ENCODE measurements around the gene NDST1.
"Not testable (repeated sequence)": the region's sequence is repeated elsewhere in the genome, so short reads cannot be mapped to it uniquely, and the experiment has no call there.

NDST1 gene

DNA sequence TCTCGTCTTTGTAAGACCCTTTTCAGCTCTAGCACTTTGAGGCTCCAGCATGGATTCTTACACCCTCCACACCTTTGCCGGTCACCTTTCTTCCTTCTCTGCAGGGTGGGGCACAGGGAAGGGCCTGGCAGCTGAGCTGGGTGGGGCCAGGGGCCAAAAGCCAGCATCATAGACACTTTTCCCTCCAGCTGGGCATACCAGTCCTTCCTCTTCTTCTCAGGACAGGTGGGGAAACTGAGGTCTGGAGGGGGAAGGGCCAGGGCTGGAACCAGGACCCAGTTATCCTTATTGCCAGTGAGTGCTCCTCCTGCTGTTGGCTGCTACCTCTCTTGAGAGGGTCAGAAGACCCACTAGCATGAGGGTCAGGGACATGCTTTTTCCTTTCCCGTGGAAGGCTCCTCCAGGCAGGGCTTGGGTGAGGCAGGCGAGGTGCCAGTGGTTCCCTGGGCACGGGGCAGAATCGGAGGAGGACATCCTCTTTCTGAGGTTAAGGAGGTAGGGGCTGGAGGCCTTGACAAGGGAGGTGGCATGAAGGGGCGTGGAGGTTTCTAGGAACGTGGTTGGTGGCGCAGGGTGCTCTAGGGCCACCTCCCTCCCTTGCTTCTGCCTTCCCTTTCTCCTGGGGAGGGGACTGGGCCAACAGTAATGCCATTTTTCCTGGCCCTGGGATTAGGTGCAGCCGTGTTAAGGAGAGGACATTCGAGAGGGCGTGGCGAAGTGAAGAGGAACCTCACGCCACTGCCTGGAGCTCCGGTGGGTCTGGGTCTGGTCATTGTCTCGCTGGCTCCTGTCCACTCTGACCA is at the start of gene NDST1:
Gene NDST1, plus strand, starts transcription at position 658 of the 803 bp plus-strand sequence. CDS start 13,124 bp downstream, outside the sequence.
- no peak for DNase-seq

- peak; percentile 82 to 88 for DNase-seq
Observed at GRCh38 chr5:150458802-150459557, 49.0 kb upstream of the NDST1 start.

- no peak for DNase-seq
Observed at GRCh38 chr5:150460781-150461180, 47.1 kb upstream of the NDST1 start.

GRCh38 chr5:150461231-150461630 is 46.7 kb upstream of the NDST1 start:
- peak in 1 of 2 donors; percentile 54 for DNase-seq

DNA sequence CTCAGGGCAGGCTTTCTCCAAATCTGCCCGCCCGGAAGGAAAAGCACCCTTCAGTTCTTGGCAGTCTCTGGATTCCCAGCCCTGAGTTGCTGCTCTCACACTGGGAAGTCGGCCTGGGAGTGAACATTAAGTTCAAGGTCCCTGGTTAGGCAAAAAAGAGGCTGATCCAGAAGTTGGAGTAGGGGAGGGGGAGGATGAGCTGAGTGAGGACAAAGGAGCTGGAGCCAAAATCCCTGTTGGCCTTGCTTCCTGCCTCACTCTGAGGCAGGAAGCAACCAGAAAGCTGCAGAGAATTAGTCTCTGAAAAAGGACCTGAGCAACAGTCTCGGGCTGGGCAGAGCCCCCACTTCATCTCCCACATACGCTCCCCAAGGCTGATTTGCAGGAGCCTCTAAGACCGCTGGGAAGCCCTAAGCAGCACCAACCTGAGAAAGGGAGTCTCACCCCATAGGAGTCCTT is 43.3 kb upstream of the NDST1 start:
- DNase-seq: no peak

DNA sequence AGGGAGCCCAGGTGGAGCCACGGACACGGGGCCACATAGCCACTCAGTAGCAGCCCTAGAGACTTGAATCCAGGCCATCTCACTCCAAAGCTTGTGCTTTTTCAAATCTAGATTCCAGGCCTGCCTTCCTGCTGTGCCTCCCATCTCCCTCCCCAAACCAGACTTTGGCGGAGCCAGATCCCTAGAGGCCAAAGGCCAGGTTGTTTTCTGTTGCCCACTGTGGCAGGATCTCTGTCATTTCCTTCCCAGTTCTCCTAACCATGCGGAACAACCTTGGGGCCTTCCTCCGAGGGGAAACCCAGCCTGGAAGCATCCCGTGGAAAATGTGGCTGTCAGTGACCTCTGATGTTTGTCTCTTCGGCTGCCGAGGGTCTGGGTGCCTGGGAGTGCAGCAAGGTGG is 42.0 kb upstream of the NDST1 start:
- no peak for DNase-seq

DNA sequence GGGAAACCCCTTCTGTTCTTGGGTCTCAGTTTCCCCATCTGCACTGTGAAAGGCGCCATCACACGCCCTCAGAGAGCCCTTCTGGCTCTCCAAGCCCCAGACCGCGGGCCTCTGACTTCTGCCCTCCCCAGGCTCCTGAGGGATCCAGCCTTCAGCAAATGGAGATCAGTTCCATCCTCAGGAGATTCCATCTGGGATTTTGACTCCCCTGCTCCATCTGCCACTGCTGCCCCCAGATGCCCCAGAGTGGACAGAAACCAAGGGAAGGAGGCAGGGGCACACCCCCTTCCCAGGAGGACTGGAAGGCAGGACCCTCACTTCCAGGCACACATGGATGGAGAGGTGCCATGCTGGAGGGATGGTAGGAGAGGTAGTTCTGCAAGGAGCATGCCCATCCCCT is 39.7 kb upstream of the NDST1 start:
- no peak for DNase-seq

DNA sequence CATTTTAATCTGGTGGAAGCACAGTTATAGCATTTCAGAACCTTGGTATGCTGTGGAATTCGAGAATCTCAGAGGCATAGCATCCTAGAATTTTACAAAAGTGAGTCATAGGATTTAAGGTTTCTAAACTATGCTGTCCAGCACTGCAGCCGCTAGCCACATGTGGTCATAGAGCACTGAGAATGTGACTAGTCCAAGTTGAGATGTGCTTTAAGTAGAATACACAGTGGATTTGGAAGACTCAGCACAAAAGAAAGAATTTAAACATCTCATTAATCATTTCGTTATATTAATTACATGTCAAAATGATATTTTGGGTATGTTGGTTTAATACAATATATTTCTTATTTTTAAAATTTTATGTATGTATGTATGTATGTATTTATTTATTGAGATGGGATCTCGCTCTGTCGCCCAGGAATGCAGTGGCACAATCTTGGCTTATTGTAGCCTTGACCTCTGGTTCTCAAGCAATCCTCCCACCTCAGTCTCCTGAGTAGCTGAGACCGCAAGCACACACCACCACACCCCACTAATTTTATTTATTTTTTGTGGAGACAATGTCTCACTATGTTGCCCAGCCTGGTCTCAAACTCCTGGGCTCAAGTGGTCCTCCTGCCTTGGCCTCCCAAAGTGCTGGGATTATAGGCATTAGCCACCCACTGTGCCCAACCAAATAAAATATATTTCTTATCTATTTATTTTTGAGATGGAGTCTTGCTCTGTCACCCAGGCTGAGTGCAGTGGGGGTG is 38.0 kb upstream of the NDST1 start:
- no peak for DNase-seq

GRCh38 chr5:150473673-150474358 is 34.1 kb upstream of the NDST1 start:
- no peak for DNase-seq

DNA sequence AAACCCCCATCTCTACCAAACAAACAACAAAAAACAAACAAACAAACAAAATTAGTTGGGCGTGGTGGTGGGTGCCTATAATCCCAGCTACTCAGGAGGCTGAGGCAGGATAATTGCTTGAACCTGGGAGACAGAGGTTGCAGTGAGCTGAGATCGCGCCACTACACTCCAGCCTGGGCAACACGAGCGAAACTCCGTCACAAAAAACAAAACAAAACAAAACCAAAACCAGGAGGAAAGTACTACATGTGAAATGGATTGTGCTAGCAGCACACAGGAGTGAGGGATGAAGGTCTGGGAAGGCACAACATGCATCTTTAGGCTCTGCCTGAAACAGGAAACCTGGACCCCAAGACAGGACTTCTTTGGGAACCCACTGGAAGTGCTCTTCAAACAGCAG is 31.4 kb upstream of the NDST1 start:
- not testable (repeated sequence) for DNase-seq

- DNase-seq: no peak
Observed at GRCh38 chr5:150479416-150479815, 28.5 kb upstream of the NDST1 start.

DNA sequence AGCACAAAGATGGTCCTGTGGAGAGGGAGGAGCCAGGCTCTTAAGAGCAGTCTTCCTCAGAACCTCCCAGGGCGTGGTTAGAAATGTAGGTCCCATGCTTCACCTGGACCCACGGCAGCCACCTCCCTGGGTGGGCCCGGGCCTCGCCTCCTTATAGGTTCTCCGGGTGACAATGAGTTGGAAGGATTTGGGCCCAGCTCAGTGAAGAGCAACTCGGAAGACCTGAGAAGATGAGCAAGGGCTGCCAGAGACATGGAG is 26.3 kb upstream of the NDST1 start:
- no peak for DNase-seq

GRCh38 chr5:150481972-150482406 is 25.9 kb upstream of the NDST1 start:
- DNase-seq: no peak

- DNase-seq: no peak
Observed at GRCh38 chr5:150484964-150485692, 22.8 kb upstream of the NDST1 start.

DNA sequence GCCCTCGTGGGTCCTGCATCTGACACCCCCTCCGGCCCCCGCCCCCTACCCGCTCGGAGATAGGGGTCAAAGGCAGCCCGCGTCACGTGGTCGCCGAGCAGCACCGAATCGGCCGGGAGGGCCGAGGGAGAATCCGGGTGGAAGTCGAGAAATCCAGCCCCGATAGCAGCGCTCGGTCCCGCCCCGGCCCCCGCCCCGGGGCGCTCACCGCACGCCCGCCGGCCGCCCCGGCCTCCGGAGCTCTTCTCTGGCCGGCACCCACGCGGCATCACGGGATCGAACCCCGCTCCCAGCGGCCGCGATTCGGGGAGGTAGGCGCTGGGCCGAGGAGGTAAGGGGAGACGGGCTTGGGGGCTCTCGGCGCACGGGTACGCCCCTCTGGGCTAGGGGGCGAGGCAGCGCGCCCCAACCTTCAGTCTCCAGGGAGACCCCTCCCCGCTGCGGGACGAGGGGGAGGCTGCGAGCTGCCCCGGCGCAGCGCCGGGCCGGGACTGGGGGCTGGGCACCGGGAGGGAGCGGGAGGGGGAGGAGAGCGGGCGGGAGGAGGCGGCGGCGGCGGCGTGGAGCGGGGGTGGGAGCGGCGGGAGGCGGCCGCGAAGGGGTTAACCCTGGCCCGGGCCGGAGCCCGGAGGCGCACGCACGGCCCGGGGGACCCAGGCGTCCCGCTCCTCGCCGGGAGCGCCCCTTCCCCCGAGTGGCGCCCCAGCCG is 22.1 kb upstream of the NDST1 start:
- peak in 1 of 2 donors; percentile 4 for DNase-seq

DNA sequence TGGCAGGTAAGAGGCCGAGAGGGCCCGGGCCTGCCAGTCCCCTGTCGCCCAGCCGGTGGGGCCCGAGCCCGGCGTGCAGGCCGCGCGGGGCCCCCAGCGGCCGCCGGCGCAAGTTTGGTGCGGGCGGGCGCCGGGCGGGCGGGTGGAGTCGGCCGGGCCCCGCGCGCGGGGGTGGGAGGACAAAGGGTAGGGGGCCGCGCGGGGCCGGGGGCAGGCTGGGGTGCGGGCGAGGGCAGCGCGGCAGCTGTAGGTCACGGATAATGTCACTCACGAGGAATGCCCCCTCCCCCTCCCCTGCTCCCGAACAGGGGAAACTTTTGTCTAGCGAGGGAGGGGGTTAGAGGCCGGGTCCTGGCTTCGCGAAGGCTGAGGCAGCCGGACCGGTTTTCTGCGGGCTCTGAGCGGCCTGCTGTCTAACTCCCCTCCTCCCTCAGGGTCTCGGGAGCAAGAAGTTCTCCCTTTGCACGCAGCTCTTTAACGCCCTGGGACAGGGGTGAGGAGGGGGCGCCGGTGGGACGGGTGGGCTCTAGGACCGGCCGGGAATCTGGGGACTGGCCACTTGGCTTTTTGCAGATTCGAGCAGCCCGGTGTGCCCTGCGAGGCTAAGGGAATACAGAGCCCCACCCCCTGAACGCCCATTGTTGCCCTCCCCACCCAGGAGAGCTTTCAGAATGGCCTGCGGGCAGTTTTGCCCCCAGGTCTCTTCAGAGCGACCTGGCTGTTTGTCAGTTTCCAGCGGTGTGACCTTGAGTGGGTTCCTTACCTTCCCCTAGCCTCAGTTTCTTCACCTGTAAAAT is 21.3 kb upstream of the NDST1 start:
- DNase-seq: peak in 1 of 2 donors; percentile 49

DNA sequence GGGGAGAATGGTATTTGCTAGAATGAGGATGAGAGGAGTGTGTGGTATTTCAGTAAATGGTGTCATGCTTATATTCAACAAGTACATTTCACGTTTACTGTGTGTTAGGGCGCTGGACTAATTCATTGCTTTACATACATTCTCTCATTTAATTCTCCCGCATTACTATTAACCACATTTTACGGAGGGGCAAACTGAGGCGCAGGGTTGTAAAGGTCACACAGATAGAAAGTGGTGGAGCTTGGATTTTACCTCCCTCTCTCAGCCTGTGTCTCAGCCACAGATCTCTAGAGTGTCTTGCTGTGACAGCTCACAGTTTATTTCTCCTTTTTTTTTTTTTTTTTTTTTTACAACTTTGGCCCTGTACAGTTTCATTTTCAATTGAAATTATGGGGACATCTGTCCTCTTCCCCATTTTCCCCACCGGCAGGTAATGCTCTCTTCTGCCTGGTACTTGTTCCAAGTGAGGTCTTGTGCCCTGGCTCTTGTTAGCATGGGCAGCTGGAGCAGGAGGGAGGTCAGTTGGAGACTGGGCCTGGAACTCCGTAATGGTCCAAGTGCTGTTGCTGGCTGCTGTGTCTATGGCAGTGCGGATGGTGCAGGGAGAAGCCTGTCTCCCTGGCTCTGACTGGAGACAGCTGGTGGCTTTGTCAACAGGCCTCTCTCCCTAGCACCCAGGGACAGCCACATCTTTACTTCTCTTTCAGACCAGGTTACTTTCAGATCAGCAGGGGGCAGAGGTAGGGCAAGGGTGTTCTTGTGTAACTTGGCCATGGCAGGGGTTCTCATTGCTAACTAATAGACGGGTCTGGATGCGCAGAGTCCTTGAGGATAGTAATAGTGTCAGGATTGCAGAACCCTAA is 20.5 kb upstream of the NDST1 start:
- peak in 1 of 2 donors; percentile 3 for DNase-seq

DNA sequence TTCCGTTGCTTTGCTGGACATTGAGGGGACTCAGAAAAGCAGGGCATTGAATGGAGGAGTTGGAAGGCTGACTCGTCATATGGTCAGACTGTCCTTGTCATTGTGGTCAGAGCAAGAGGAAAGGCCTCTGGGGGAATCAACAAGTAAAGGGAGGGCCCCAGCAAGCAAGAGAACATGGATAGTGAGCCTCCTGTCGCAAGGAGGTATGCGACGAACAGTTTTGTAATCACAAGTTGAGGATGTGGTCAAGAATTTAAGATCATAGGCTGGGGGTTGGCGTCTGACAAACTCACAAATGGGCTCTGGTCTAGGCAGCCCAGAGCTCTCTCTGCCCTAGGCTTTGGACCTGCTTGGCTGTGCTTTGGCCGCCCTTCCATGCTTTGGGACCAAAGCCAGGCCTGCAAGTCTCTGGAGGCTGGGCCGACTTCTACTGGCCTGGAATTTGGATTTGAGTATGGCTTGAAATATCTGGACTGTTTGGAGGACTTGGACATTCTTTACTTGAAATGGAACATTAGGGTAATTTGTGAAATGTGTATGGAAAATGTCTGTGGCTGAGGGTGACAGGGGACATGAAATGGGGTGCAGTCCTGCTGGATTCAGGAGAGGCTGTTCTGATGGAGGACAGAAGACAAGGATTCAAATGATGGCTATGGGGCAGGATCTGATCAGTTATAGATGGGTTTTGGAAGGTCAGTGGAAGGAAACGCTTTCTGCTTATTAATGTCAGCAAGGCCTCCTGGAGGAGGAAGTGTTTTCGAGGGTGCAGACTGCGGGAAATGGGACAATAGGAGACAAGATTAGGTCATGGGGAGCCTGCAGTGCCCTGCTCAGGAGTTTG is 19.2 kb upstream of the NDST1 start:
- DNase-seq: peak; percentile 3 to 34
